ENCODE data around the gene FPGS. TPM values are rescaled to one million over a fixed set of nuclear protein-coding genes. Genes with fewer than 3 reads are reported as not detected.
"Not testable (repeated sequence)": the region's sequence is repeated elsewhere in the genome, so short reads cannot be mapped to it uniquely, and the experiment has no call there.

FPGS gene
- total and polyA plus RNA-seq, 8 donors, result 27.0 to 85.3 (median 38.9) TPM

- Histone ChIP-seq H3K27me3 (no peaks in the 10 kb centered on the region), H3K9me3 (no peaks in the 10 kb centered on the region), H3K4me3 (no peak overlapping the region), H3K36me3 (no peaks in the 10 kb centered on the region), H3K4me1 (peaks cover 3 to 16% (median 14%) of the 10 kb centered on the region in 3 donors), H3K27ac (no peak overlapping the region)
- ATAC-seq, result no peak
- no peak for FAIRE-seq
- intact Hi-C loops (cut with DNase I), result no loop called here
- no peak for DNase-seq
- no peak for TF ChIP-seq CTCF (IDR thresholded peaks at IDR 0.05)
- 79 to 82% methylated on average over 4 of the region's 4 CpGs for WGBS, 2 donors
These were observed 34.7 kb downstream of the FPGS start for GRCh38 chr9:127837346-127837745.

- DNase-seq, result peak in 2 of 6 donors; percentile 50 to 57
- H3K36me3 ChIP-seq, result no peaks in the 10 kb centered on the region
- no peaks in the 10 kb centered on the region for H3K27me3 ChIP-seq
- H3K4me1 ChIP-seq, result peaks cover 3 to 16% (median 14%) of the 10 kb centered on the region in 3 donors
- 75 to 79% methylated on average over 18 of the region's 18 CpGs for WGBS, 2 donors
- peak overlapping the region in 3 of 4 donors; percentile 48 to 67 (median 55) for H3K27ac ChIP-seq
- no peak overlapping the region for H3K4me3 ChIP-seq
- ATAC-seq, result peak in 3 of 4 donors; percentile 8 to 68 (median 28)
- intact Hi-C loops (cut with DNase I), result no loop called here
- no peak for FAIRE-seq
- no peak for TF ChIP-seq CTCF (IDR thresholded peaks at IDR 0.05)
- H3K9me3 ChIP-seq, result no peaks in the 10 kb centered on the region
These were observed 35.8 kb downstream of the FPGS start for GRCh38 chr9:127838375-127839078.

- Histone ChIP-seq H3K36me3 (no peaks in the 10 kb centered on the region), H3K27ac (no peak overlapping the region), H3K4me1 (peaks cover 3 to 16% (median 14%) of the 10 kb centered on the region in 3 donors), H3K4me3 (no peak overlapping the region), H3K27me3 (no peaks in the 10 kb centered on the region), H3K9me3 (no peaks in the 10 kb centered on the region)
- FAIRE-seq (no peak), DNase-seq (peak in 1 of 6 donors; percentile 34), ATAC-seq (no peak)
- 83 to 88% methylated on average over 15 of the region's 15 CpGs for WGBS, 2 donors
- intact Hi-C loops (cut with DNase I), result no loop called here
- TF ChIP-seq CTCF (IDR thresholded peaks at IDR 0.05), result no peak
These were observed 38.6 kb downstream of the FPGS start for GRCh38 chr9:127841087-127841835.

- WGBS, 2 donors, result 77 to 82% methylated on average over 15 to 16 of the region's 16 CpGs
- Histone ChIP-seq H3K36me3 (no peaks in the 10 kb centered on the region), H3K27me3 (no peaks in the 10 kb centered on the region), H3K4me1 (peaks cover 0 to 8% (median 7%) of the 10 kb centered on the region in 3 donors), H3K4me3 (no peak overlapping the region), H3K27ac (no peak overlapping the region), H3K9me3 (no peaks in the 10 kb centered on the region)
- no peak for FAIRE-seq
- no peak for TF ChIP-seq CTCF (IDR thresholded peaks at IDR 0.05)
- ATAC-seq, result no peak
- intact Hi-C loops (cut with DNase I), result no loop called here
- no peak for DNase-seq
These were observed 42.2 kb downstream of the FPGS start for GRCh38 chr9:127844821-127845359.

- ATAC-seq; H3K27me3 ChIP-seq; H3K4me3 ChIP-seq; H3K4me1 ChIP-seq; H3K9me3 ChIP-seq; FAIRE-seq; H3K36me3 ChIP-seq; H3K27ac ChIP-seq; intact Hi-C loops (cut with DNase I): not testable (repeated sequence)
- peak in 1 of 6 donors; percentile 0 for DNase-seq
- 94 to 100% methylated on average over 4 of the region's 4 CpGs for WGBS, 2 donors
These were observed 42.9 kb downstream of the FPGS start for GRCh38 chr9:127845619-127846018.
